Measurements from ENCODE around the gene ASPN.

ASPN gene

GRCh38 chr9:92439921-92440750 lies 42.2 kb downstream of the ASPN start:
- H3K4me3 ChIP-seq (replicated peaks; ENCODE audit: low read depth, low read length): no peak overlapping the region
- DNase-seq (ENCODE audit: extremely low read depth, low read depth): no peak
- no peak for TF ChIP-seq CTCF (IDR thresholded peaks at IDR 0.05; ENCODE audit: low read depth, low read length, missing control alignments)

- H3K4me3 ChIP-seq (replicated peaks; ENCODE audit: low read depth, low read length): no peak overlapping the region
- no peak for TF ChIP-seq CTCF (IDR thresholded peaks at IDR 0.05; ENCODE audit: low read depth, low read length, missing control alignments)
- no peak for DNase-seq (ENCODE audit: extremely low read depth, low read depth)
Measured at GRCh38 chr9:92438900-92439526, 43.3 kb downstream of the ASPN start.

GRCh38 chr9:92435263-92435662 lies 47.0 kb downstream of the ASPN start:
- H3K4me3 ChIP-seq (replicated peaks; ENCODE audit: low read depth, low read length): no peak overlapping the region
- no peak for DNase-seq (ENCODE audit: extremely low read depth, low read depth)
- TF ChIP-seq CTCF (IDR thresholded peaks at IDR 0.05; ENCODE audit: low read depth, low read length, missing control alignments): no peak

GRCh38 chr9:92432972-92433548 lies 49.2 kb downstream of the ASPN start:
- H3K4me3 ChIP-seq (replicated peaks; ENCODE audit: low read depth, low read length): no peak overlapping the region
- DNase-seq (ENCODE audit: extremely low read depth, low read depth): no peak
- TF ChIP-seq CTCF (IDR thresholded peaks at IDR 0.05; ENCODE audit: low read depth, low read length, missing control alignments): no peak

- TF ChIP-seq CTCF (IDR thresholded peaks at IDR 0.05; ENCODE audit: low read depth, low read length, missing control alignments): no peak
- no peak for DNase-seq (ENCODE audit: extremely low read depth, low read depth)
- no peak overlapping the region for H3K4me3 ChIP-seq (replicated peaks; ENCODE audit: low read depth, low read length)
Measured at GRCh38 chr9:92432350-92432749, 50.0 kb downstream of the ASPN start.

- no peak for TF ChIP-seq CTCF (IDR thresholded peaks at IDR 0.05; ENCODE audit: low read depth, low read length, missing control alignments)
- no peak overlapping the region for H3K4me3 ChIP-seq (replicated peaks; ENCODE audit: low read depth, low read length)
- DNase-seq (ENCODE audit: extremely low read depth, low read depth): no peak
Measured at GRCh38 chr9:92429836-92430235, 52.5 kb downstream of the ASPN start.

Measured in HFF-Myc (cell line).